Fibroblast of lung (primary cell): Measurements from ENCODE around the gene CLASP1. TPM values are rescaled to one million over a fixed set of nuclear protein-coding genes. Genes with fewer than 3 reads are reported as not detected.

ENCODE experiments used
- DNase-seq, 2 donors: peaks; one replicate each; pipeline versions ENCODE4 v3.0.0 to v3.0.0-alpha.2; 2010; ENCODE audit warnings: low read depth in 2 of 2
- H2AFZ ChIP-seq: 2 replicates; pipeline ENCODE4 v1.5.1; 2012; ENCODE audit warnings: low read length, control low read depth, inconsistent platforms
- H3K27ac ChIP-seq: 2 replicates; pipeline ENCODE4 v1.5.1; 2011; ENCODE audit warnings: low read length, control low read depth; ENCODE audit not compliant: insufficient read depth
- H3K27me3 ChIP-seq: 2 replicates; pipeline ENCODE4 v1.5.1; 2011; ENCODE audit warnings: mild to moderate bottlenecking, low read length; ENCODE audit not compliant: control insufficient read depth, insufficient read depth
- H3K36me3 ChIP-seq: 2 replicates; pipeline ENCODE4 v1.5.1; 2011; ENCODE audit warnings: low read length; ENCODE audit not compliant: control insufficient read depth, insufficient read depth
- H3K4me1 ChIP-seq: 2 replicates; pipeline ENCODE4 v1.5.1; 2011; ENCODE audit warnings: low read length; ENCODE audit not compliant: control insufficient read depth, insufficient read depth; ENCODE audit errors: extremely low read depth
- H3K4me2 ChIP-seq: 2 replicates; pipeline ENCODE4 v1.5.1; 2011; ENCODE audit warnings: low read length, control low read depth; ENCODE audit not compliant: insufficient read depth; ENCODE audit errors: extremely low read depth
- H3K4me3 ChIP-seq, 4 experiments: fragments of 200-600 bp in 1 of 4; sonication (generic) in 1 of 4; replicated peaks in 1 of 4; 2 replicates each; pipeline ENCODE4 v1.5.1; 2011 to 2016; ENCODE audit warnings: low read length in 4 of 4, low read depth in 3 of 4, mild to moderate bottlenecking in 3 of 4, control low read depth in 2 of 4, inconsistent platforms in 1 of 4, mixed read lengths in 1 of 4; ENCODE audit not compliant: insufficient read depth in 1 of 4; ENCODE audit errors: control extremely low read depth in 1 of 4
- H3K79me2 ChIP-seq: 2 replicates; pipeline ENCODE4 v1.5.1; 2012; ENCODE audit warnings: mild to moderate bottlenecking, low read length, inconsistent platforms; ENCODE audit not compliant: control insufficient read depth, insufficient read depth
- H3K9ac ChIP-seq: 2 replicates; pipeline ENCODE4 v1.5.1; 2011; ENCODE audit warnings: mild to moderate bottlenecking, low read length, control low read depth; ENCODE audit not compliant: insufficient read depth
- H3K9me3 ChIP-seq: 2 replicates; pipeline ENCODE4 v1.5.1; 2012; ENCODE audit warnings: low read depth, low read length; ENCODE audit not compliant: control insufficient read depth, insufficient read depth
- H4K20me1 ChIP-seq: 2 replicates; pipeline ENCODE4 v1.5.1; 2011; ENCODE audit warnings: low read length; ENCODE audit not compliant: control insufficient read depth, insufficient read depth; ENCODE audit errors: extremely low read depth
- CTCF ChIP-seq, 2 donors: IDR thresholded peaks in 1 of 2; conservative IDR thresholded peaks in 1 of 2; 1 replicate in 1 of 2; 2 replicates in 1 of 2; pipeline ENCODE4 v1.5.1; 2011 to 2012; ENCODE audit warnings: low read length in 2 of 2, control low read depth in 1 of 2, inconsistent platforms in 1 of 2, low read depth in 1 of 2, mild to moderate bottlenecking in 1 of 2
- EZH2 ChIP-seq: IDR thresholded peaks from 2 replicates; pipeline ENCODE4 v1.5.1; 2012; ENCODE audit warnings: low read length, control low read depth, mild to moderate bottlenecking; ENCODE audit errors: missing control alignments
- polyA plus RNA-seq, 2 donors: library from polyadenylated mRNA; depleted of rRNA in 1 of 2; stranded (reverse) in 1 of 2; unstranded in 1 of 2; fragments of >200 nt; gene quantifications; 2 replicates each; pipeline ENCODE4 v1.2.1, GENCODE V29; 2011 to 2012; ENCODE audit warnings: missing spikeins in 1 of 2
- total RNA-seq: library from RNA; depleted of rRNA; stranded (reverse); fragments of >200 nt; gene quantifications from 2 replicates; pipeline ENCODE4 v1.2.1, GENCODE V29; 2014

The CLASP1 gene
- total and polyA plus RNA-seq, 2 donors (not counting 1 experiment from before 2014, with no cell fraction given), result 6.0 to 48.4 TPM

DNA sequence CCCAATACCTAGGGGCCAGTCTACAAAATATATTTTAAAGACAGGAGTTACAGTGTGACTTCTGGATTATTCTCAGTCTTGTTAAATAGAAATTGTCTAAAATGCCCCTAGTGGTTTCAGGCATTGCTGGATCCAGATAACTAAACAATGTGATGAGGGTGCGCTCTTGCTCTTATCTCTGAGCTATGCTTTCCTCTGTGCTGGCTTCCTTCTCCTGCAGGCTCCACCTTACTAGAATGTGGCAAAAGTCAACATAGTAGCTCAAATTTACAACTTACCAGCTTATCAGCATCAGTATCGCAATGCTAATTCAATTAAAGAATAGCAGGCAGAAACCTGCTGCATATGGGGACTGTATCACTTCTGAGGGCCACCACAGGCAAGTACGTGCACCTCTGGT lies 179.9 kb downstream of the CLASP1 start:
- no peaks in the 10 kb centered on the region for H4K20me1 ChIP-seq
- no peak overlapping the region for H3K4me2 ChIP-seq
- H3K27ac ChIP-seq, result no peak overlapping the region
- H3K4me1 ChIP-seq, result peaks cover 4% of the 10 kb centered on the region
- no peaks in the 10 kb centered on the region for H3K9me3 ChIP-seq
- no peaks in the 10 kb centered on the region for H3K79me2 ChIP-seq
- H3K36me3 ChIP-seq, result peaks cover 2% of the 10 kb centered on the region
- TF ChIP-seq EZH2 (no peak), CTCF (conservative IDR thresholded peaks at IDR 0.05 in 1 of 2, IDR thresholded peaks at IDR 0.05 in 1 of 2; ENCODE audit: low read depth in 1 of 2, low read length in 2 of 2) (no peak)
- H2AFZ ChIP-seq, result no peak overlapping the region
- H3K27me3 ChIP-seq, result no peaks in the 10 kb centered on the region
- no peak overlapping the region for H3K4me3 ChIP-seq
- DNase-seq, result no peak
- no peak overlapping the region for H3K9ac ChIP-seq

GRCh38 chr2:121468936-121469335 lies 180.3 kb downstream of the CLASP1 start:
- Histone ChIP-seq H3K27me3 (no peaks in the 10 kb centered on the region), H3K9ac (no peak overlapping the region), H3K9me3 (no peaks in the 10 kb centered on the region), H4K20me1 (no peaks in the 10 kb centered on the region), H3K4me3 (no peak overlapping the region), H3K4me1 (peaks cover 4% of the 10 kb centered on the region), H3K4me2 (no peak overlapping the region), H3K36me3 (peaks cover 2% of the 10 kb centered on the region), H3K27ac (no peak overlapping the region), H3K79me2 (no peaks in the 10 kb centered on the region), H2AFZ (no peak overlapping the region)
- DNase-seq, result no peak
- TF ChIP-seq EZH2 (no peak), CTCF (conservative IDR thresholded peaks at IDR 0.05 in 1 of 2, IDR thresholded peaks at IDR 0.05 in 1 of 2; ENCODE audit: low read depth in 1 of 2, low read length in 2 of 2) (no peak)

GRCh38 chr2:121459291-121459690 lies 190.0 kb downstream of the CLASP1 start:
- no peak for DNase-seq
- H3K27ac ChIP-seq, result no peak overlapping the region
- no peaks in the 10 kb centered on the region for H3K27me3 ChIP-seq
- no peak overlapping the region for H2AFZ ChIP-seq
- H3K4me3 ChIP-seq, result no peak overlapping the region
- no peak overlapping the region for H3K9ac ChIP-seq
- no peak overlapping the region for H3K4me2 ChIP-seq
- no peaks in the 10 kb centered on the region for H3K9me3 ChIP-seq
- H3K4me1 ChIP-seq, result no peaks in the 10 kb centered on the region
- no peaks in the 10 kb centered on the region for H4K20me1 ChIP-seq
- no peaks in the 10 kb centered on the region for H3K36me3 ChIP-seq
- no peaks in the 10 kb centered on the region for H3K79me2 ChIP-seq
- no peak for TF ChIP-seq CTCF (conservative IDR thresholded peaks at IDR 0.05 in 1 of 2, IDR thresholded peaks at IDR 0.05 in 1 of 2; ENCODE audit: low read depth in 1 of 2, low read length in 2 of 2)
- TF ChIP-seq EZH2, result no peak
